Uterus (tissue), 2 donors: ENCODE results near the gene ZNF70.

Experiments used
- CTCF ChIP-seq, 4 experiments: fragments of 200-600 bp in 2 of 4; fragments of 450-650 bp in 2 of 4; sonication (generic) in 2 of 4; IDR thresholded peaks; one replicate each; pipeline ENCODE4 v1.5.1; 2016 to 2019; ENCODE audit warnings: antibody characterized with exemption in 4 of 4, mild to moderate bottlenecking in 2 of 4, moderate library complexity in 1 of 4
- POLR2A ChIP-seq, 2 donors: fragments of 450-650 bp; IDR thresholded peaks; one replicate each; pipeline ENCODE4 v1.6.1; 2016; ENCODE audit warnings: antibody characterized with exemption in 2 of 2, mild to moderate bottlenecking in 1 of 2, moderate library complexity in 1 of 2

DNA sequence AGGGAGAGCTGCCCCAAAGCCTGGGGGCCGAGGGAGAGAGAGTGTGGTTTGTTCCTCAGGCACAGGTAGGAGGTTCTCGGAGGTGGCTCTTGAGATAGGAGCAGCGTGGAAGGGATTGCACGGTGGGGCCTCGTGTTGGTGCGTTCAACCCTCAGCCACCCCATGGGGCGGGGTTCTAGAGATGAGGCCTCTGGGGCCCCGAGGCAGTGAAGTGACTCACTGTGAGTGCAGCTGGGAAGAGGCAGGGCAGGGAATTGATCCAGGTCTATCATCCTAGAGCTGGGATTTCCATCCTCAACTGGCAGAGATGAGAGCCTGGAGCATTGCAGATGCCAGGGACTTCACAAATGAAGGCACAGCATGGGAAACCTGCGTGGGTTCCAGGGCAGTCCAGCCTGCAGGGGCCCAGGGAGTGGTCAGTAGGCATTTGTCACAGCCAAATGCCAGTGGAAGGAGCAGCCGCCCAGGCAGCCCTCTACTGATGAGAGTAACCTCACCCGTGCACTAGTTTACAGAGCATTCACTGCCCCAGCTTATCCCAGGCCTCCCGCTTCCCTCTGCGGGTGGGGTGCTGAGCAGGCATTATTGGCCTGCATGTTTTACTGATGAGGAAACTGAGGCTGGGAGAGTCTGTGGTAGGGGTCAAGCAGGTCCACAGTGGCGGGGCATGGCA, 30.7 kb upstream of the ZNF70 start:
- TF ChIP-seq CTCF (IDR thresholded peaks at IDR 0.05) (no peak), POLR2A (IDR thresholded peaks at IDR 0.05) (no peak)
